ACC112 (cell line): ENCODE results near the gene APIP.

Experiments
- H2AFZ ChIP-seq: fragments of 200-600 bp; sonication (generic); one replicate; pipeline ENCODE4 v1.6.0; 2017; ENCODE audit warnings: antibody characterized with exemption, low read length; ENCODE audit not compliant: unreplicated experiment
- H3K27ac ChIP-seq: fragments of 200-600 bp; sonication (generic); 2 replicates; pipeline ENCODE4 v1.5.1; 2014; ENCODE audit warnings: low read depth, mild to moderate bottlenecking, antibody characterized with exemption, low read length, moderate library complexity
- H3K27me3 ChIP-seq: fragments of 200-600 bp; sonication (generic); 2 replicates; pipeline ENCODE4 v1.6.1; 2014; ENCODE audit warnings: mild to moderate bottlenecking, antibody characterized with exemption, low read length, moderate library complexity, mixed read lengths; ENCODE audit not compliant: insufficient read depth
- H3K36me3 ChIP-seq: fragments of 200-600 bp; sonication (generic); 2 replicates; pipeline ENCODE4 v1.6.1; 2016; ENCODE audit warnings: mild to moderate bottlenecking, antibody characterized with exemption, low read length, moderate library complexity, mixed read lengths; ENCODE audit not compliant: insufficient read depth
- H3K4me1 ChIP-seq: fragments of 200-600 bp; sonication (generic); one replicate; pipeline ENCODE4 v1.6.1; 2016; ENCODE audit warnings: low read length, mixed read lengths; ENCODE audit not compliant: insufficient read depth, unreplicated experiment, control insufficient read depth
- H3K4me3 ChIP-seq: fragments of 200-600 bp; sonication (generic); 2 replicates; pipeline ENCODE4 v1.5.1; 2014; ENCODE audit warnings: mild to moderate bottlenecking, low read depth, low read length
- H3K79me2 ChIP-seq: fragments of 200-600 bp; sonication (generic); one replicate; pipeline ENCODE4 v1.6.0; 2016; ENCODE audit warnings: low read length; ENCODE audit not compliant: control insufficient read depth, unreplicated experiment, insufficient read depth

The APIP gene

GRCh38 chr11:34890089-34890488 is 26.1 kb downstream of the APIP start:
- H3K27me3 ChIP-seq = no peaks in the 10 kb centered on the region
- H3K4me1 ChIP-seq = no peaks in the 10 kb centered on the region
- no peak overlapping the region for H3K27ac ChIP-seq
- no peaks in the 10 kb centered on the region; the same call in 1 of the 2 replicates for H3K36me3 ChIP-seq
- H2AFZ ChIP-seq = no peak overlapping the region
- no peak overlapping the region for H3K4me3 ChIP-seq
- no peaks in the 10 kb centered on the region for H3K79me2 ChIP-seq

GRCh38 chr11:34887260-34887659 is 28.9 kb downstream of the APIP start:
- Histone ChIP-seq H3K27ac (no peak overlapping the region), H3K4me1 (no peaks in the 10 kb centered on the region), H3K79me2 (no peaks in the 10 kb centered on the region), H3K36me3 (no peaks in the 10 kb centered on the region; the same call in 1 of the 2 replicates), H3K27me3 (no peaks in the 10 kb centered on the region), H3K4me3 (no peak overlapping the region), H2AFZ (no peak overlapping the region)

- Histone ChIP-seq H3K79me2 (no peaks in the 10 kb centered on the region), H3K4me3 (no peak overlapping the region), H3K27ac (no peak overlapping the region), H3K4me1 (no peaks in the 10 kb centered on the region), H3K27me3 (no peaks in the 10 kb centered on the region), H3K36me3 (no peaks in the 10 kb centered on the region; the same call in none of the 2 replicates), H2AFZ (no peak overlapping the region)
These were observed 29.6 kb downstream of the APIP start for GRCh38 chr11:34886609-34887008.

GRCh38 chr11:34881900-34882299 is 34.3 kb downstream of the APIP start:
- H3K4me1 ChIP-seq = no peaks in the 10 kb centered on the region
- no peak overlapping the region for H3K27ac ChIP-seq
- no peaks in the 10 kb centered on the region for H3K79me2 ChIP-seq
- no peaks in the 10 kb centered on the region; the same call in 1 of the 2 replicates for H3K36me3 ChIP-seq
- H2AFZ ChIP-seq = no peak overlapping the region
- H3K4me3 ChIP-seq = no peak overlapping the region
- H3K27me3 ChIP-seq = no peaks in the 10 kb centered on the region

GRCh38 chr11:34877375-34877975 is 38.7 kb downstream of the APIP start:
- Histone ChIP-seq H3K36me3 (no peaks in the 10 kb centered on the region; the same call in 1 of the 2 replicates), H3K79me2 (no peaks in the 10 kb centered on the region), H3K4me1 (no peaks in the 10 kb centered on the region), H3K27me3 (no peaks in the 10 kb centered on the region), H3K4me3 (no peak overlapping the region), H3K27ac (no peak overlapping the region), H2AFZ (no peak overlapping the region)

- Histone ChIP-seq H3K36me3 (no peaks in the 10 kb centered on the region), H3K27ac (no peak overlapping the region), H3K27me3 (no peaks in the 10 kb centered on the region), H3K79me2 (no peaks in the 10 kb centered on the region), H2AFZ (no peak overlapping the region), H3K4me3 (no peak overlapping the region), H3K4me1 (no peaks in the 10 kb centered on the region)
These were observed 42.0 kb downstream of the APIP start for GRCh38 chr11:34874202-34874601.

- Histone ChIP-seq H3K27me3 (no peaks in the 10 kb centered on the region), H3K4me3 (no peak overlapping the region), H3K36me3 (no peaks in the 10 kb centered on the region), H3K27ac (no peak overlapping the region), H2AFZ (no peak overlapping the region), H3K4me1 (no peaks in the 10 kb centered on the region), H3K79me2 (no peaks in the 10 kb centered on the region)
These were observed 45.5 kb downstream of the APIP start for GRCh38 chr11:34870548-34871196.

- Histone ChIP-seq H3K27me3 (no peaks in the 10 kb centered on the region), H3K79me2 (no peaks in the 10 kb centered on the region), H3K36me3 (no peaks in the 10 kb centered on the region), H3K4me1 (no peaks in the 10 kb centered on the region), H3K4me3 (no peak overlapping the region), H3K27ac (no peak overlapping the region), H2AFZ (no peak overlapping the region)
These were observed 46.8 kb downstream of the APIP start for GRCh38 chr11:34869425-34869824.

- no peak overlapping the region for H3K4me3 ChIP-seq
- no peaks in the 10 kb centered on the region for H3K27me3 ChIP-seq
- no peak overlapping the region for H2AFZ ChIP-seq
These were observed 49.8 kb downstream of the APIP start for GRCh38 chr11:34866375-34866774.

GRCh38 chr11:34865261-34865660 is 50.9 kb downstream of the APIP start:
- Histone ChIP-seq H3K27me3 (no peaks in the 10 kb centered on the region), H2AFZ (no peak overlapping the region), H3K36me3 (no peaks in the 10 kb centered on the region), H3K4me3 (no peak overlapping the region), H3K27ac (no peak overlapping the region), H3K79me2 (no peaks in the 10 kb centered on the region), H3K4me1 (no peaks in the 10 kb centered on the region)

More at GRCh38 chr11:34866375-34866774, 49.8 kb downstream of the APIP start:
- H3K4me1 ChIP-seq = no peaks in the 10 kb centered on the region
- H3K27ac ChIP-seq = no peak overlapping the region
- H3K36me3 ChIP-seq = no peaks in the 10 kb centered on the region
- H3K79me2 ChIP-seq = no peaks in the 10 kb centered on the region

GRCh38 chr11:34864424-34864823 is 51.8 kb downstream of the APIP start:
- no peak overlapping the region for H3K27ac ChIP-seq
- H3K79me2 ChIP-seq = no peaks in the 10 kb centered on the region
- H3K36me3 ChIP-seq = no peaks in the 10 kb centered on the region
- no peak overlapping the region for H2AFZ ChIP-seq
- H3K27me3 ChIP-seq = no peaks in the 10 kb centered on the region
- no peak overlapping the region for H3K4me3 ChIP-seq
- H3K4me1 ChIP-seq = no peaks in the 10 kb centered on the region
